Left lung (tissue), 10 donors: ENCODE data around the gene MMP28. TPM values are rescaled to one million over a fixed set of nuclear protein-coding genes. Genes with fewer than 3 reads are reported as not detected.

Experiments used
- ATAC-seq: fragments of 200-7000 bp; cut with Tn5 transposase; one replicate; pipeline ENCODE4 v1.9.1; 2020; ENCODE audit warnings: moderate library complexity
- DNase-seq, 4 donors: peaks; one replicate each; pipeline ENCODE4 v3.0.0-alpha.2; 2013 to 2020
- H3K27ac ChIP-seq, 2 donors: fragments of 200-600 bp; sonication (generic) in 1 of 2; one replicate each; pipeline versions ENCODE4 v1.5.0 to v1.8.0; 2020 to 2021
- H3K27me3 ChIP-seq, 2 donors: fragments of 200-600 bp; sonication (generic) in 1 of 2; one replicate each; pipeline versions ENCODE4 v1.5.0 to v1.8.0; 2020 to 2021
- H3K36me3 ChIP-seq, 2 donors: fragments of 200-600 bp; sonication (generic) in 1 of 2; one replicate each; pipeline versions ENCODE4 v1.5.0 to v1.8.0; 2020 to 2021
- H3K4me1 ChIP-seq, 2 donors: fragments of 200-600 bp; one replicate each; pipeline ENCODE4 v1.8.0; 2021
- H3K4me3 ChIP-seq, 2 donors: fragments of 200-600 bp; sonication (generic) in 1 of 2; one replicate each; pipeline versions ENCODE4 v1.5.0 to v1.8.0; 2020 to 2021; ENCODE audit warnings: mild to moderate bottlenecking in 1 of 2
- H3K9me3 ChIP-seq, 2 donors: fragments of 200-600 bp; sonication (generic) in 1 of 2; one replicate each; pipeline versions ENCODE4 v1.5.0 to v1.8.0; 2020 to 2021
- intact Hi-C, 2 donors: fragments of 100-400 bp; cut with DNase I; formaldehyde crosslinking; loops; one replicate each; pipeline versions ENCODE4 v1.11.2 to v1.14.2; 2022
- polyA plus RNA-seq, 6 donors: library from polyadenylated mRNA; unstranded; fragments of 120-200 nt; gene quantifications; one replicate each; pipeline ENCODE4 v1.2.1, GENCODE V29; 2013; ENCODE audit not compliant: insufficient read length in 6 of 6
- total RNA-seq, 2 donors: library from RNA; stranded (reverse); fragmentation: NEBNext Ultra II Directional; extraction: Animal tissue kit (Norgen Biotek cat#: 25700); gene quantifications; one replicate each; pipeline ENCODE4 v1.2.1, GENCODE V29; 2021
- TF ChIP-seq, protein P1 (sequence below), 2 donors: fragments of 200-600 bp; sonication (generic) in 1 of 2; IDR thresholded peaks; one replicate each; pipeline versions ENCODE4 v1.5.0 to v1.8.0; 2021; ENCODE audit warnings: antibody characterized with exemption in 2 of 2
- donor health status: DM: no; HTN: yes; CAD: no.
- donor health status: DM: no; HTN: no; CAD: no.

The MMP28 gene
- total and polyA plus RNA-seq, 8 donors = 6.6 to 95.0 (median 8.5) TPM

DNA sequence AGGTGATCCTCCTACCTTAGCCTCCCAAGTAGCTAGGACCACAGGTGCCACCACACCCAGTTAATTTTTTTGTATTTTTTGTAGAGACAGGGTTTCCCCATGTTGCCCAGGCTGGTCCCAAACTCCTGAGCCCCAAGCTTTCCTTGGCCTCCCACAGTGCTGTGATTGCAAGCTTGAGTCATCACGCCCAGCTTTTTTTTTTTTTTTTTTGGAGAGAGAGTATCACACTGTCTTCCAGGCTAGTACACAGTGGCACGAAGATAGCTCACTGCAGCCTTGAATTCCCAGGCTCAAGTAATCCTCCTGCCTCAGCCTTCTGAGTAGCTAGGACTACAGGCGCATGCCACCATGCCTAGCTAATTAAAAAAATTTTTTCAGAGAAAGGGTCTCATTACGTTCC is 46.1 kb upstream of the MMP28 start:
- Histone ChIP-seq H3K27me3 (no peaks in the 10 kb centered on the region), H3K4me3 (no peak overlapping the region), H3K4me1 (no peaks in the 10 kb centered on the region), H3K27ac (no peak overlapping the region), H3K9me3 (no peaks in the 10 kb centered on the region), H3K36me3 (peaks cover 0 to 100% of the 10 kb centered on the region in 2 donors)
- intact Hi-C loops = no loop called here
- DNase-seq (no peak), ATAC-seq (no peak)
- TF ChIP-seq, protein P1, sequence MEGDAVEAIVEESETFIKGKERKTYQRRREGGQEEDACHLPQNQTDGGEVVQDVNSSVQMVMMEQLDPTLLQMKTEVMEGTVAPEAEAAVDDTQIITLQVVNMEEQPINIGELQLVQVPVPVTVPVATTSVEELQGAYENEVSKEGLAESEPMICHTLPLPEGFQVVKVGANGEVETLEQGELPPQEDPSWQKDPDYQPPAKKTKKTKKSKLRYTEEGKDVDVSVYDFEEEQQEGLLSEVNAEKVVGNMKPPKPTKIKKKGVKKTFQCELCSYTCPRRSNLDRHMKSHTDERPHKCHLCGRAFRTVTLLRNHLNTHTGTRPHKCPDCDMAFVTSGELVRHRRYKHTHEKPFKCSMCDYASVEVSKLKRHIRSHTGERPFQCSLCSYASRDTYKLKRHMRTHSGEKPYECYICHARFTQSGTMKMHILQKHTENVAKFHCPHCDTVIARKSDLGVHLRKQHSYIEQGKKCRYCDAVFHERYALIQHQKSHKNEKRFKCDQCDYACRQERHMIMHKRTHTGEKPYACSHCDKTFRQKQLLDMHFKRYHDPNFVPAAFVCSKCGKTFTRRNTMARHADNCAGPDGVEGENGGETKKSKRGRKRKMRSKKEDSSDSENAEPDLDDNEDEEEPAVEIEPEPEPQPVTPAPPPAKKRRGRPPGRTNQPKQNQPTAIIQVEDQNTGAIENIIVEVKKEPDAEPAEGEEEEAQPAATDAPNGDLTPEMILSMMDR (IDR thresholded peaks at IDR 0.05) = no peak

DNA sequence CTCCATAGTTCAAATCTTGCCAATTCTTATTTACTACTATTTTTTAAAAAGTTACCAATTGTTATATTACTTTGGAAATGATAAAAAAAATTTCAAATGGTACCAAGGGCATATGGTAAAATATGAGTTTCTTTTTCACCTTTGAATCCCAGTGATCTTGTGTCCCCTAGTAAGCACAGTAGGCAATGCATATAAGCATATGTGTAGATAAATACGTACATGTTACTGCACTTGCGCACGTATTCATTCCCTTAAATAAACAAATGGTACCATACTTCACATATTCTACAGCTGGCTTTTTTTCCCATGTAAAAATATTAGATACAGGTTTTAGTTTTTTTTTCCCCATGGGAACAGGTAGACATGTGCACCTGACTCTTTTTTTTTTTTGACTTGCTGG is 45.7 kb upstream of the MMP28 start:
- Histone ChIP-seq H3K36me3 (peaks cover 0 to 100% of the 10 kb centered on the region in 2 donors), H3K27me3 (no peaks in the 10 kb centered on the region), H3K27ac (no peak overlapping the region), H3K9me3 (no peaks in the 10 kb centered on the region), H3K4me3 (no peak overlapping the region), H3K4me1 (no peaks in the 10 kb centered on the region)
- DNase-seq (no peak), ATAC-seq (no peak)
- TF ChIP-seq, protein P1 (IDR thresholded peaks at IDR 0.05) = no peak
- intact Hi-C loops = no loop called here

DNA sequence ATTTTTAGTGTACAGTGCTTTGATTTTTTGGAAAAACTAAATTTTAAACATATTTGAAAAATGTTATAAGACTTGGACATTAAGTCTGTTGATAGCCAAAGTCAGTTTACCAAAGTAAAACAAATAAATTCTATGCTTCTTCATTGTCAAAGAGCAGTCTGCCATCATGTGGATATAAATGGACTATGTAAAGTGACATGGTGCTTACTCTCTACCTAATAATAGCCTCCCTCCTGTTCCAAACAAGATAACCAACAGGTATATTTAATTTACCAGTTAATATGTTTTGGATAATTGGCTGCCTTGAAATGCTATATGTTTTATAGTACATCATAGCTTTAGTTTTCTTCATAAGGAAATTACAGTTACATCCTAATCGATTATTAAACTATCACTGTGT is 29.8 kb upstream of the MMP28 start:
- intact Hi-C loops = no loop called here
- H3K27me3 ChIP-seq = no peaks in the 10 kb centered on the region
- H3K27ac ChIP-seq = no peak overlapping the region
- H3K9me3 ChIP-seq = no peaks in the 10 kb centered on the region
- DNase-seq (no peak), ATAC-seq (no peak)
- H3K4me3 ChIP-seq = no peak overlapping the region
- TF ChIP-seq, protein P1 (IDR thresholded peaks at IDR 0.05) = no peak
- H3K36me3 ChIP-seq = peaks cover 6 to 97% of the 10 kb centered on the region in 2 donors
- H3K4me1 ChIP-seq = no peaks in the 10 kb centered on the region

DNA sequence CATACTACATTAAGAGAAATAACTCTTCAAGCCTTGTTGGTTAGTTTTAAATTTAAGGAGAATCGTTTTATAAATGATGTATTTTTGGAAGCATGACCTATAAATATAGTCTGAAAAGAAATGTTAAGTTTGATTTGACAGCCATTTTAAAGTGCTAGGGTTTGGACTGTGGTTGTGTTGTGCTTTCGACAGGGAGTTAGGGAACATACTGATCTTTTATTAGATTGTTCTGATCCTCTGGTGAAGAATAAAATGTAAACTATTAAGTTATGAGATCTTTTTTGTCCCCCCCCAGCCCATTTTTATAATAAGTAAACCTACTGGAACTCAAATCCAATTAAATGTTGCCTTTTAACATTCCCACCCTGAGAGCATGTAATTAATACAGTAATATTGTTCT is 25.9 kb upstream of the MMP28 start:
- Histone ChIP-seq H3K36me3 (peaks cover 0 to 88% of the 10 kb centered on the region in 2 donors), H3K27ac (no peak overlapping the region), H3K27me3 (no peaks in the 10 kb centered on the region), H3K4me3 (no peak overlapping the region), H3K4me1 (peaks cover 0 to 12% of the 10 kb centered on the region in 2 donors), H3K9me3 (no peaks in the 10 kb centered on the region)
- ATAC-seq (no peak), DNase-seq (no peak)
- intact Hi-C loops = no loop called here
- TF ChIP-seq, protein P1 (IDR thresholded peaks at IDR 0.05) = no peak

DNA sequence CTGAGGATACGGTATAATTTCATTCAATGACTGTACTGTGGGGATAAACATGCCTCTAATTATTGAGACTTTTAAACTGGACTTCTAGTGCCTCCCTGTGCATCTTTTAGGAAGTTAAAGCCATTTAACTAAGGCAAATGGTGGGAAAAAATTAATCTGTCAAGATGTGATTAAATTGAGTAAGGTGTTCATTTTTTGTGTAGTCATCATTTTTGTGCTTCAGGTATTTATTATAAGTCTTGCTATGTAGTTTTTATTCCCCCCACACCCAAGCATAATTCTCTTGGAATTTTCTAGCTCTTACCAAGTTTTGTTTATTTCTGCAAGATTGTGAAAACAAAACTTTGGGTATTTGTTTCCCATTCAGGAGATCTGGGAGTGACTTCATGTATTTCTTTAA is 24.0 kb upstream of the MMP28 start:
- Histone ChIP-seq H3K4me3 (no peak overlapping the region), H3K27ac (no peak overlapping the region), H3K9me3 (no peaks in the 10 kb centered on the region), H3K4me1 (peaks cover 0 to 17% of the 10 kb centered on the region in 2 donors), H3K36me3 (peaks cover 0 to 76% of the 10 kb centered on the region in 2 donors), H3K27me3 (no peaks in the 10 kb centered on the region)
- DNase-seq (no peak), ATAC-seq (no peak)
- intact Hi-C loops = no loop called here
- TF ChIP-seq, protein P1 (IDR thresholded peaks at IDR 0.05) = no peak
